ENCODE data around the gene ACP7. TPM values are rescaled to one million over a fixed set of nuclear protein-coding genes. Genes with fewer than 3 reads are reported as not detected.

ACP7 gene
- total and polyA plus RNA-seq, 9 of the 15 experiments (the other 6 are each of a cell fraction or from before 2014, with no cell fraction given), result not detected

GRCh38 chr19:39038098-39038497 is 46.1 kb upstream of the ACP7 start:
- Histone ChIP-seq H3K4me2 (ENCODE audit: insufficient read depth, low read length) (peak overlapping the region; percentile 54; the same call in 1 of the 2 replicates), H3K79me2 (ENCODE audit: control insufficient read depth, insufficient read depth, low read length) (no peaks in the 10 kb centered on the region), H3K36me3 (ENCODE audit: control insufficient read depth, insufficient read depth, low read length) (no peaks in the 10 kb centered on the region), H3K27me3 (ENCODE audit: control insufficient read depth in 2 of 2, insufficient read depth in 2 of 2, low read length in 2 of 2) (no peaks in the 10 kb centered on the region), H3K4me3 (no peak overlapping the region), H2AFZ (ENCODE audit: low read depth, low read length) (peak overlapping the region; percentile 91), H3K9ac (ENCODE audit: insufficient read depth in 1 of 2, low read depth in 2 of 2, low read length in 2 of 2) (no peak overlapping the region), H4K20me1 (replicated peaks; ENCODE audit: control insufficient read depth, insufficient read depth, low read length) (no peaks in the 10 kb centered on the region), H3K27ac (ENCODE audit: extremely low read depth, low read depth, low read length) (no peak overlapping the region), H3K9me1 (ENCODE audit: control insufficient read depth, insufficient read depth, low read length) (no peaks in the 10 kb centered on the region), H3K9me3 (replicated peaks; ENCODE audit: control insufficient read depth, insufficient read depth, low read depth, low read length) (no peaks in the 10 kb centered on the region), H3K4me1 (replicated peaks in 1 of 2; ENCODE audit: control insufficient read depth in 2 of 2, insufficient read depth in 2 of 2, low read length in 2 of 2) (peaks cover 0 to 3% of the 10 kb centered on the region in 2 experiments; a peak in 1 of 5 replicates)
- ChIA-PET CTCF (ENCODE audit: low intra/inter-chr PET ratio) (interaction anchor here (0.5 to 1.5 kb wide), 2 partner anchors 58 to 76 kb away, joined by 4 to 8 read pairs; no protein-coding TSS in a partner anchor), POLR2A (interaction anchor here (0.6 to 1.0 kb wide), 8 partner anchors 8 to 853 kb away, joined by 3 to 5 read pairs (median 4); no protein-coding TSS in a partner anchor)
- intact Hi-C loops (cut with micrococcal nuclease) (loop anchor here (1.0 kb wide), 1 partner anchor 76 kb away; no protein-coding TSS in a partner anchor), in situ Hi-C loops (cut with MboI) (no loop called here)
- FAIRE-seq, result peak; percentile 96
- peak; percentile 76 to 84 (median 78) for DNase-seq (ENCODE audit: extremely low read depth in 1 of 4, low spot score in 3 of 4)
- no TSS peak for BruUV-seq (replicated peaks)
- 15% methylated on average over 9 of the region's 9 CpGs for WGBS (ENCODE audit: insufficient coverage, low coverage, missing lambda C conversion rate)
- peak; percentile 100 for ATAC-seq
- peak; percentile 40; the same call in 1 of the 2 replicates for TF ChIP-seq HMBOX1 (IDR thresholded peaks at IDR 0.05)
- TF ChIP-seq CEBPB (tag; IDR thresholded peaks at IDR 0.05), result peak; percentile 75
- TF ChIP-seq ATF7 (IDR thresholded peaks at IDR 0.05), result 0 out of 2 replicates have a peak, but pooled peaks have one; percentile 22
- peak; percentile 50; the same call in 1 of the 2 replicates for TF ChIP-seq RB1 (IDR thresholded peaks at IDR 0.05; ENCODE audit: low read depth)
- no peak for TF ChIP-seq CBFB (CRISPR knock-in tag; IDR thresholded peaks at IDR 0.05)
- no peak for TF ChIP-seq PURB (CRISPR knock-in tag; IDR thresholded peaks at IDR 0.05; ENCODE audit: low read depth)
- peak; percentile 62 to 74 for TF ChIP-seq RAD21 (CRISPR knock-in tag; conservative IDR thresholded peaks at IDR 0.05 in 1 of 2, IDR thresholded peaks at IDR 0.05 in 1 of 2)
- no peak for TF ChIP-seq THRAP3 (IDR thresholded peaks at IDR 0.05; ENCODE audit: borderline replicate concordance)
- TF ChIP-seq ATF1 (CRISPR knock-in tag; IDR thresholded peaks at IDR 0.05), result no peak
- no peak for TF ChIP-seq ATF1 (tag; IDR thresholded peaks at IDR 0.05)
- no peak for TF ChIP-seq HNRNPLL (IDR thresholded peaks at IDR 0.05; ENCODE audit: low read depth, low read length, poor library complexity, severe bottlenecking)
- TF ChIP-seq CTCF (IDR thresholded peaks at IDR 0.05 in 2 of 3, conservative IDR thresholded peaks at IDR 0.05 in 1 of 3; ENCODE audit: insufficient read depth in 2 of 3, low read depth in 1 of 3, low read length in 3 of 3), result peak; percentile 61 to 78 (median 70)
- peak; percentile 20; the same call in 1 of the 2 replicates for TF ChIP-seq DEAF1 (CRISPR knock-in tag; IDR thresholded peaks at IDR 0.05)
- no peak for TF ChIP-seq SNIP1 (IDR thresholded peaks at IDR 0.05; ENCODE audit: low read depth)
- peak; percentile 61; the same call in 1 of the 2 replicates for TF ChIP-seq CC2D1A (IDR thresholded peaks at IDR 0.05)
- TF ChIP-seq GMEB1 (CRISPR knock-in tag; IDR thresholded peaks at IDR 0.05), result no peak
- no peak for TF ChIP-seq TCF3 (CRISPR knock-in tag; IDR thresholded peaks at IDR 0.05)
- no peak for TF ChIP-seq RBM39 (optimal IDR thresholded peaks at IDR 0.05; ENCODE audit: low read depth, low read length)

Measured in K562 (cell line).